ENCODE results near the gene ST8SIA2.

GRCh38 chr15:92361321-92362000 is 32.2 kb upstream of the ST8SIA2 start:
- TF ChIP-seq EZH2 (IDR thresholded peaks at IDR 0.05; ENCODE audit: borderline replicate concordance) = no peak
- TF ChIP-seq CTCF (IDR thresholded peaks at IDR 0.05; ENCODE audit: poor library complexity) = no peak
- no peak for TF ChIP-seq EZH2phosphoT487 (IDR thresholded peaks at IDR 0.05; ENCODE audit: low read depth, severe bottlenecking, unreplicated experiment)

Measured in hepatocyte (in vitro differentiated cells).